Measurements from ENCODE around the gene SIN3B.
"Not testable (repeated sequence)": the region's sequence is repeated elsewhere in the genome, so short reads cannot be mapped to it uniquely, and the experiment has no call there.

SIN3B gene

GRCh38 chr19:16868423-16869130 is 39.4 kb downstream of the SIN3B start:
- DNase-seq (ENCODE audit: low read depth in 2 of 2) = no peak

GRCh38 chr19:16869331-16869972 is 40.3 kb downstream of the SIN3B start:
- DNase-seq (ENCODE audit: low read depth in 2 of 2) = no peak

- no peak for DNase-seq (ENCODE audit: low read depth in 2 of 2)
These were observed 42.7 kb downstream of the SIN3B start for GRCh38 chr19:16871871-16872270.

- no peak for DNase-seq (ENCODE audit: low read depth in 2 of 2)
These were observed 43.5 kb downstream of the SIN3B start for GRCh38 chr19:16872728-16873127.

GRCh38 chr19:16873594-16873993 is 44.4 kb downstream of the SIN3B start:
- DNase-seq (ENCODE audit: low read depth in 2 of 2) = no peak

- no peak for DNase-seq (ENCODE audit: low read depth in 2 of 2)
These were observed 45.2 kb downstream of the SIN3B start for GRCh38 chr19:16874250-16874977.

GRCh38 chr19:16874978-16875299 is 45.7 kb downstream of the SIN3B start:
- not testable (repeated sequence) for DNase-seq (ENCODE audit: low read depth in 2 of 2)

- no peak for DNase-seq (ENCODE audit: low read depth in 2 of 2)
These were observed 46.7 kb downstream of the SIN3B start for GRCh38 chr19:16875584-16876555.

- no peak for DNase-seq (ENCODE audit: low read depth in 2 of 2)
These were observed 47.7 kb downstream of the SIN3B start for GRCh38 chr19:16876904-16877361.

- DNase-seq (ENCODE audit: low read depth in 2 of 2) = no peak
These were observed 48.4 kb downstream of the SIN3B start for GRCh38 chr19:16877581-16877980.

- DNase-seq (ENCODE audit: low read depth in 2 of 2) = no peak
These were observed 49.2 kb downstream of the SIN3B start for GRCh38 chr19:16878181-16878965.

GRCh38 chr19:16880884-16881554 is 51.8 kb downstream of the SIN3B start:
- no peak for DNase-seq (ENCODE audit: low read depth in 2 of 2)

GRCh38 chr19:16882146-16882545 is 52.9 kb downstream of the SIN3B start:
- no peak for DNase-seq (ENCODE audit: low read depth in 2 of 2)

GRCh38 chr19:16883522-16883921 is 54.3 kb downstream of the SIN3B start:
- no peak for DNase-seq (ENCODE audit: low read depth in 2 of 2)

- no peak for DNase-seq (ENCODE audit: low read depth in 2 of 2)
These were observed 56.0 kb downstream of the SIN3B start for GRCh38 chr19:16885166-16885565.

- no peak for DNase-seq (ENCODE audit: low read depth in 2 of 2)
These were observed 57.2 kb downstream of the SIN3B start for GRCh38 chr19:16886305-16886880.

GRCh38 chr19:16887353-16888265 is 58.4 kb downstream of the SIN3B start:
- no peak for DNase-seq (ENCODE audit: low read depth in 2 of 2)

- no peak for DNase-seq (ENCODE audit: low read depth in 2 of 2)
These were observed 59.6 kb downstream of the SIN3B start, which contains the start of gene F2RL3 for GRCh38 chr19:16888629-16889365. Gene F2RL3, plus strand, starts transcription at chr19:16888999. Its CDS starts 191 bp downstream, at chr19:16889190.

Data from stimulated activated CD4-positive, alpha-beta T cell treated with anti-CD3 and anti-CD28 coated beads, Interleukin-15, amount 100 ng/mL, for 48 hours (primary cell).